ENCODE data around the gene NFIB.

- TF ChIP-seq POLR2A (IDR thresholded peaks at IDR 0.05), result no peak
- TF ChIP-seq, protein P1, sequence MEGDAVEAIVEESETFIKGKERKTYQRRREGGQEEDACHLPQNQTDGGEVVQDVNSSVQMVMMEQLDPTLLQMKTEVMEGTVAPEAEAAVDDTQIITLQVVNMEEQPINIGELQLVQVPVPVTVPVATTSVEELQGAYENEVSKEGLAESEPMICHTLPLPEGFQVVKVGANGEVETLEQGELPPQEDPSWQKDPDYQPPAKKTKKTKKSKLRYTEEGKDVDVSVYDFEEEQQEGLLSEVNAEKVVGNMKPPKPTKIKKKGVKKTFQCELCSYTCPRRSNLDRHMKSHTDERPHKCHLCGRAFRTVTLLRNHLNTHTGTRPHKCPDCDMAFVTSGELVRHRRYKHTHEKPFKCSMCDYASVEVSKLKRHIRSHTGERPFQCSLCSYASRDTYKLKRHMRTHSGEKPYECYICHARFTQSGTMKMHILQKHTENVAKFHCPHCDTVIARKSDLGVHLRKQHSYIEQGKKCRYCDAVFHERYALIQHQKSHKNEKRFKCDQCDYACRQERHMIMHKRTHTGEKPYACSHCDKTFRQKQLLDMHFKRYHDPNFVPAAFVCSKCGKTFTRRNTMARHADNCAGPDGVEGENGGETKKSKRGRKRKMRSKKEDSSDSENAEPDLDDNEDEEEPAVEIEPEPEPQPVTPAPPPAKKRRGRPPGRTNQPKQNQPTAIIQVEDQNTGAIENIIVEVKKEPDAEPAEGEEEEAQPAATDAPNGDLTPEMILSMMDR (IDR thresholded peaks at IDR 0.05 in 4 of 5, conservative IDR thresholded peaks at IDR 0.05 in 1 of 5), result no peak
Observed at GRCh38 chr9:14219850-14220249, 94.1 kb downstream of the NFIB start.
